PFSK-1 (cell line): ENCODE results near the gene PDE12.

Experiments used
- FOXP2 ChIP-seq: optimal IDR thresholded peaks from 2 replicates; pipeline ENCODE3; 2011; ENCODE audit warnings: borderline replicate concordance, control low read depth, inconsistent platforms; ENCODE audit not compliant: insufficient read depth; ENCODE audit errors: extremely low read length, extremely low read depth
- POLR2AphosphoS5 ChIP-seq: IDR thresholded peaks from 2 replicates; pipeline ENCODE4 v1.6.1; 2012; ENCODE audit warnings: low read depth, mild to moderate bottlenecking, control low read depth, low read length, moderate library complexity
- SIN3A ChIP-seq: IDR thresholded peaks from 2 replicates; pipeline ENCODE4 v1.6.1; 2012; ENCODE audit warnings: mild to moderate bottlenecking, low read length, moderate library complexity, borderline replicate concordance; ENCODE audit not compliant: insufficient read depth
- TAF1 ChIP-seq: IDR thresholded peaks from 2 replicates; pipeline ENCODE4 v1.6.1; 2012; ENCODE audit warnings: low read length, control low read depth, borderline replicate concordance; ENCODE audit not compliant: insufficient read depth
- TF ChIP-seq, protein P1 (sequence below), 2 experiments: IDR thresholded peaks; 2 replicates each; pipeline versions ENCODE4 v1.6.1 to v1.8.0; 2011 to 2012; ENCODE audit warnings: low read depth in 2 of 2, low read length in 2 of 2, control low read depth in 1 of 2, inconsistent platforms in 1 of 2, mild to moderate bottlenecking in 1 of 2, moderate library complexity in 1 of 2; ENCODE audit not compliant: insufficient read depth in 1 of 2

The PDE12 gene

DNA sequence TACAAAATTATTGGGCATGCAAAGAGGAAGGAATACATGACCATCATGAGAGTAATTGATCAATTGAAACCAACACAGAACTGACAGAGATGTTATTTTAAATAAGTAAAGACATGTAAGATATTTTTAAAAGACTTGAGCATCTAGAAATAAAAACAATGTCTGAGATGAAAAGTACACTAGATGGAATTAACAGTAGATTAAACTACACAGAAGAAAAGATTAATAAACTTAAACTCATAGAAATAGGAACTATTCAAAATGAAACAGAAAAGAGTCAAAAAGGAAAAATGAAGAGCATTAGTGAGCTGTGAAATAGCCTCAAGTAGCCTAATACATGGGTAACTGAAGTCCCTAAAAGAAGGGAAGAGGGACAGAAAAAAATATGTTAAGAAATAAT lies 49.6 kb downstream of the PDE12 start:
- TF ChIP-seq, protein P1, sequence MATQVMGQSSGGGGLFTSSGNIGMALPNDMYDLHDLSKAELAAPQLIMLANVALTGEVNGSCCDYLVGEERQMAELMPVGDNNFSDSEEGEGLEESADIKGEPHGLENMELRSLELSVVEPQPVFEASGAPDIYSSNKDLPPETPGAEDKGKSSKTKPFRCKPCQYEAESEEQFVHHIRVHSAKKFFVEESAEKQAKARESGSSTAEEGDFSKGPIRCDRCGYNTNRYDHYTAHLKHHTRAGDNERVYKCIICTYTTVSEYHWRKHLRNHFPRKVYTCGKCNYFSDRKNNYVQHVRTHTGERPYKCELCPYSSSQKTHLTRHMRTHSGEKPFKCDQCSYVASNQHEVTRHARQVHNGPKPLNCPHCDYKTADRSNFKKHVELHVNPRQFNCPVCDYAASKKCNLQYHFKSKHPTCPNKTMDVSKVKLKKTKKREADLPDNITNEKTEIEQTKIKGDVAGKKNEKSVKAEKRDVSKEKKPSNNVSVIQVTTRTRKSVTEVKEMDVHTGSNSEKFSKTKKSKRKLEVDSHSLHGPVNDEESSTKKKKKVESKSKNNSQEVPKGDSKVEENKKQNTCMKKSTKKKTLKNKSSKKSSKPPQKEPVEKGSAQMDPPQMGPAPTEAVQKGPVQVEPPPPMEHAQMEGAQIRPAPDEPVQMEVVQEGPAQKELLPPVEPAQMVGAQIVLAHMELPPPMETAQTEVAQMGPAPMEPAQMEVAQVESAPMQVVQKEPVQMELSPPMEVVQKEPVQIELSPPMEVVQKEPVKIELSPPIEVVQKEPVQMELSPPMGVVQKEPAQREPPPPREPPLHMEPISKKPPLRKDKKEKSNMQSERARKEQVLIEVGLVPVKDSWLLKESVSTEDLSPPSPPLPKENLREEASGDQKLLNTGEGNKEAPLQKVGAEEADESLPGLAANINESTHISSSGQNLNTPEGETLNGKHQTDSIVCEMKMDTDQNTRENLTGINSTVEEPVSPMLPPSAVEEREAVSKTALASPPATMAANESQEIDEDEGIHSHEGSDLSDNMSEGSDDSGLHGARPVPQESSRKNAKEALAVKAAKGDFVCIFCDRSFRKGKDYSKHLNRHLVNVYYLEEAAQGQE (IDR thresholded peaks at IDR 0.05; ENCODE audit: insufficient read depth in 1 of 2, low read depth in 2 of 2, low read length in 2 of 2), result no peak
- TF ChIP-seq SIN3A (no peak), POLR2AphosphoS5 (no peak), FOXP2 (no peak), TAF1 (no peak)

DNA sequence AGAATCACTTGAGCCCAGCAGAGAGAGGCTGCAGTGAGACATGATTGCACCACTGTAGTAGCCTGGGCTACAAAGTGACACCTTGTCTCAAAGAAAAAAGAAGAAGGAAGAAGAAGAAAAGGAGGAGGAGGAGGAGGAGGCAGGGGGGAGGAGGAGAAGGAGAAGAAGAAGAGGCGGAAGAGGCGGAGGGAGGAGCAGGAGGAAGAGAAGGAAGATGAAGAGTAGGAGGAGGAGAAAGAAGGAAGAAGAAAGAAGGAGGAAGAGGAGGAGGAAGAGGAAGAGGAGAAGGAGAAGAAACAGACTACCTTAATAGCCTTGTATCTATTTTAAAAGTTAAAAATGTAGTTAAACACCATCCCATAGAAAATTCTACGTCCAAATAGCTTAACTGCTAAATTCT lies 60.2 kb downstream of the PDE12 start:
- TF ChIP-seq POLR2AphosphoS5, result no peak
- TF ChIP-seq, protein P1 (IDR thresholded peaks at IDR 0.05; ENCODE audit: insufficient read depth in 1 of 2, low read depth in 2 of 2, low read length in 2 of 2), result no peak
- TF ChIP-seq TAF1, result no peak
- no peak for TF ChIP-seq SIN3A
- no peak for TF ChIP-seq FOXP2
